CD14-positive monocyte (primary cell): ENCODE data around the gene CCDC200. TPM values are rescaled to one million over a fixed set of nuclear protein-coding genes. Genes with fewer than 3 reads are reported as not detected.
"Not testable (repeated sequence)": the region's sequence is repeated elsewhere in the genome, so short reads cannot be mapped to it uniquely, and the experiment has no call there.

Experiments
- DNase-seq, 3 donors: peaks; one replicate each; pipeline ENCODE4 v3.0.0-alpha.2; 2011 to 2022
- H2AFZ ChIP-seq: 2 replicates; pipeline ENCODE4 v1.6.0; 2012; ENCODE audit warnings: mild to moderate bottlenecking, low read depth, low read length, inconsistent platforms; ENCODE audit not compliant: insufficient read depth, poor library complexity, severe bottlenecking
- H3K27ac ChIP-seq, 2 donors: 1 replicate in 1 of 2; 2 replicates in 1 of 2; pipeline ENCODE4 v1.5.1; 2012 to 2013; ENCODE audit warnings: low read length in 2 of 2, control low read depth in 1 of 2, inconsistent platforms in 1 of 2, low read depth in 1 of 2, mild to moderate bottlenecking in 1 of 2
- H3K27me3 ChIP-seq, 2 donors: one replicate each; pipeline versions ENCODE4 v1.6.0 to v1.6.1; 2011 to 2013; ENCODE audit warnings: low read length in 2 of 2; ENCODE audit not compliant: control insufficient read depth in 2 of 2, insufficient read depth in 2 of 2
- H3K36me3 ChIP-seq, 2 donors: replicated peaks in 1 of 2; 1 replicate in 1 of 2; 2 replicates in 1 of 2; pipeline versions ENCODE4 v1.5.1 to v1.6.1; 2012 to 2013; ENCODE audit warnings: low read length in 2 of 2, control low read depth in 1 of 2, inconsistent platforms in 1 of 2, mild to moderate bottlenecking in 1 of 2; ENCODE audit not compliant: insufficient read depth in 2 of 2, control insufficient read depth in 1 of 2
- H3K4me1 ChIP-seq, 2 donors: 1 replicate in 1 of 2; 2 replicates in 1 of 2; pipeline versions ENCODE4 v1.5.1 to v1.6.1; 2012 to 2013; ENCODE audit warnings: low read length in 2 of 2, control low read depth in 1 of 2, inconsistent platforms in 1 of 2, mild to moderate bottlenecking in 1 of 2, moderate library complexity in 1 of 2; ENCODE audit not compliant: insufficient read depth in 2 of 2, control insufficient read depth in 1 of 2
- H3K4me2 ChIP-seq: replicated peaks from 2 replicates; pipeline ENCODE3; 2012; ENCODE audit warnings: low read length, moderate library complexity, mild to moderate bottlenecking; ENCODE audit not compliant: poor library complexity, severe bottlenecking; ENCODE audit errors: extremely low read depth
- H3K4me3 ChIP-seq, 3 experiments: fragments of 200-600 bp in 1 of 3; sonication (generic) in 1 of 3; replicated peaks in 1 of 3; 1 replicate in 2 of 3; 2 replicates in 1 of 3; pipeline ENCODE4 v1.5.1; 2011 to 2013; ENCODE audit warnings: low read length in 3 of 3, mild to moderate bottlenecking in 3 of 3, control low read depth in 2 of 3, low read depth in 2 of 3, inconsistent platforms in 1 of 3, moderate library complexity in 1 of 3
- H3K79me2 ChIP-seq: 2 replicates; pipeline ENCODE4 v1.6.0; 2012; ENCODE audit warnings: mild to moderate bottlenecking, control low read depth, inconsistent platforms, low read length, moderate library complexity; ENCODE audit not compliant: insufficient read depth
- H3K9ac ChIP-seq: 2 replicates; pipeline ENCODE4 v1.6.0; 2017; ENCODE audit warnings: low read length, mild to moderate bottlenecking; ENCODE audit not compliant: insufficient read depth, poor library complexity, severe bottlenecking
- H3K9me3 ChIP-seq, 2 donors: replicated peaks in 1 of 2; 1 replicate in 1 of 2; 2 replicates in 1 of 2; pipeline versions ENCODE4 v1.5.1 to v1.6.1; 2012 to 2013; ENCODE audit warnings: low read length in 2 of 2, control low read depth in 1 of 2; ENCODE audit not compliant: control insufficient read depth in 1 of 2, insufficient read depth in 1 of 2
- H4K20me1 ChIP-seq: 2 replicates; pipeline ENCODE4 v1.6.0; 2012; ENCODE audit warnings: mild to moderate bottlenecking, low read length, control low read depth, moderate library complexity; ENCODE audit not compliant: insufficient read depth
- H3K27ac Mint-ChIP-seq, 7 donors: one replicate each; pipeline ENCODE4 v1.8.0; 2020; ENCODE audit warnings: mild to moderate bottlenecking in 7 of 7, mixed read lengths in 7 of 7, moderate library complexity in 6 of 7, inconsistent platforms in 2 of 7
- H3K27me3 Mint-ChIP-seq, 3 donors: one replicate each; pipeline ENCODE4 v1.8.0; 2021 to 2022; ENCODE audit warnings: low read depth in 3 of 3, mild to moderate bottlenecking in 3 of 3, mixed read lengths in 3 of 3, moderate library complexity in 3 of 3, inconsistent platforms in 1 of 3
- H3K36me3 Mint-ChIP-seq, 2 donors: one replicate each; pipeline ENCODE4 v1.8.0; 2020; ENCODE audit warnings: mixed read lengths in 2 of 2, inconsistent platforms in 1 of 2, mild to moderate bottlenecking in 1 of 2
- H3K4me1 Mint-ChIP-seq: one replicate; pipeline ENCODE4 v1.8.0; 2020; ENCODE audit warnings: mild to moderate bottlenecking, mixed read lengths
- H3K4me3 Mint-ChIP-seq, 2 donors: one replicate each; pipeline ENCODE4 v1.8.0; 2020; ENCODE audit warnings: mild to moderate bottlenecking in 2 of 2, mixed read lengths in 2 of 2, moderate library complexity in 1 of 2
- H3K9me3 Mint-ChIP-seq, 7 donors: one replicate each; pipeline ENCODE4 v1.8.0; 2020 to 2022; ENCODE audit warnings: mixed read lengths in 7 of 7, mild to moderate bottlenecking in 6 of 7, moderate library complexity in 6 of 7, inconsistent platforms in 2 of 7
- WGBS: methylation state at CpG from one replicate; pipeline ENCODE4 v1.1.5; 2013; ENCODE audit warnings: missing lambda C conversion rate; ENCODE audit not compliant: insufficient coverage; 5-methylcytosine and 5-hydroxymethylcytosine counted together
- intact Hi-C, 2 donors: fragments of 100-400 bp; cut with micrococcal nuclease; formaldehyde crosslinking; loops; one replicate each; pipeline versions ENCODE4 v1.15.0 to v1.15.1; 2023
- polyA plus RNA-seq, 3 donors: library from polyadenylated mRNA; depleted of rRNA in 1 of 3; unstranded in 2 of 3; stranded (reverse) in 1 of 3; fragments of 300-500 nt in 2 of 3; fragments of >200 nt in 1 of 3; fragmentation: Illumina TruSeq in 2 of 3; gene quantifications; 1 replicate in 2 of 3; 2 replicates in 1 of 3; pipeline ENCODE4 v1.2.3, GENCODE V29; 2012 to 2021

CCDC200 gene
- polyA plus RNA-seq, 3 donors = not detected

- H3K27ac ChIP-seq, H3K4me2 ChIP-seq, intact Hi-C loops: not testable (repeated sequence)
These were observed 18.0 kb upstream of the CCDC200 start for GRCh38 chr17:43246456-43246855.

GRCh38 chr17:43240596-43241352 is 12.4 kb upstream of the CCDC200 start:
- intact Hi-C loops, H3K27me3 ChIP-seq, H3K36me3 ChIP-seq, H3K79me2 ChIP-seq, H3K4me1 ChIP-seq, H3K27ac ChIP-seq, H3K9me3 ChIP-seq, H3K9me3 Mint-ChIP-seq, H2AFZ ChIP-seq, H3K27ac Mint-ChIP-seq, H3K36me3 Mint-ChIP-seq, H3K9ac ChIP-seq, H3K4me2 ChIP-seq, H3K4me3 Mint-ChIP-seq, H4K20me1 ChIP-seq, H3K27me3 Mint-ChIP-seq, DNase-seq, H3K4me3 ChIP-seq, H3K4me1 Mint-ChIP-seq: not testable (repeated sequence)
- no CpG with 5 or more reads among the region's 34 CpGs for WGBS

More at GRCh38 chr17:43246456-43246855, 18.0 kb upstream of the CCDC200 start:
- H3K27me3 ChIP-seq, H3K9me3 ChIP-seq, H2AFZ ChIP-seq, H3K4me3 ChIP-seq, DNase-seq, H3K4me1 ChIP-seq, H3K4me3 Mint-ChIP-seq, H3K79me2 ChIP-seq, H3K36me3 ChIP-seq, H4K20me1 ChIP-seq, H3K4me1 Mint-ChIP-seq, H3K36me3 Mint-ChIP-seq, H3K27ac Mint-ChIP-seq, H3K27me3 Mint-ChIP-seq, H3K9me3 Mint-ChIP-seq, H3K9ac ChIP-seq: not testable (repeated sequence)
- WGBS = no CpG with 5 or more reads among the region's 23 CpGs

- H3K27me3 ChIP-seq, H2AFZ ChIP-seq, H3K4me3 Mint-ChIP-seq, H3K79me2 ChIP-seq, H3K27ac Mint-ChIP-seq, H3K9ac ChIP-seq, H3K4me3 ChIP-seq, H3K4me1 ChIP-seq, H3K36me3 Mint-ChIP-seq, H3K4me2 ChIP-seq, H4K20me1 ChIP-seq, H3K36me3 ChIP-seq, H3K9me3 Mint-ChIP-seq, intact Hi-C loops, H3K4me1 Mint-ChIP-seq, DNase-seq, H3K9me3 ChIP-seq, H3K27ac ChIP-seq, H3K27me3 Mint-ChIP-seq: not testable (repeated sequence)
- WGBS = no CpG with 5 or more reads among the region's 26 CpGs
These were observed 11.2 kb upstream of the CCDC200 start for GRCh38 chr17:43239597-43239996.

GRCh38 chr17:43233877-43234276 is 5.5 kb upstream of the CCDC200 start, which contains the start of gene RNU2-1:
TSS of gene RNU2-1 (minus strand) at chr17:43233977.
- H3K27me3 Mint-ChIP-seq, H3K36me3 Mint-ChIP-seq, H2AFZ ChIP-seq, H3K9me3 ChIP-seq, H3K36me3 ChIP-seq, H3K4me1 ChIP-seq, H3K9ac ChIP-seq, H3K9me3 Mint-ChIP-seq, H3K27ac Mint-ChIP-seq, H4K20me1 ChIP-seq, H3K4me3 Mint-ChIP-seq, intact Hi-C loops, H3K4me2 ChIP-seq, H3K79me2 ChIP-seq, H3K27me3 ChIP-seq, H3K27ac ChIP-seq, DNase-seq, H3K4me1 Mint-ChIP-seq, H3K4me3 ChIP-seq: not testable (repeated sequence)
- WGBS = no CpG with 5 or more reads among the region's 31 CpGs
